Measurements from ENCODE around the gene UNC80. TPM values are rescaled to one million over a fixed set of nuclear protein-coding genes. Genes with fewer than 3 reads are reported as not detected.

Gene UNC80
- total and polyA plus RNA-seq, 2 experiments from 2014 or later = 0.03 to 0.12 TPM

DNA sequence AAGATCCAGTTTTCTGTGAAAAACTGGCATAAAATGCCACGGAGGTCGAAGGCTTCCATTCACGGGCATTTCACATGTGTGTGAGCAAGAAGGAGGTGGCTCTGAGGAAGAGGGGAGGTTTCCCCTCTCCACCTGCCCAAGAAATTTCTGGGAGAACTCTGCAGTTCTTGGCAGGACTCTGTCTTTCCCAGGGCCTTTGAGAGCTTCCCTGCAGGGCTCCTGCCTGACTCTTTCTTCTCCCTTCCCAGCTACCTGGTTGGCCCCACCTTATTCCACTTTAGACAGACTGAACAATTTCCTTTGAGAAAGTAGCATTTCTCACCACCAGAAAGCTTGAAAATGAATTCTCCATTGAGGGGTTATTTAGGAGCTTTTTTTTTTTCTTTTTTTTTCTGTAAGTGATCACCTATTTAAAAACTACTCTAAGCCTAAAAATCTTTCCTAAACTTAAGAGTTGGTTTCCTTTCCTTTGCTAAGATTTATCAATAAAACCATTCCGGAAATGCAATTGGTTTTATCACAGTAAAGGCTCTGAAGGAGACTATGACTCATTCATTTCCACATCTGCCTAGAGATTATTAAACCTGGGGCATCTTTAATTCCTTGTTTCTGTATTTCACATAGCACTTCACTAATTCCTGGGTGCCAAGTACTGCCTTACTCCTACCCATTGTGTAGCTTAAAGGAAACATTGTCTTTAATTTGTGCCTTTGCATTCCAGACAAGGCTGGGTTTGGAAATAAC is 59.3 kb downstream of the UNC80 start:
- Histone ChIP-seq H3K4me1 (ENCODE audit: insufficient read depth) (no peaks in the 10 kb centered on the region), H3K4me2 (no peak overlapping the region), H3K4me3 (no peak overlapping the region), H3K36me3 (replicated peaks; ENCODE audit: insufficient read depth, low read depth) (no peaks in the 10 kb centered on the region), H2AFZ (no peak overlapping the region), H3K27ac (no peak overlapping the region), H3K27me3 (no peaks in the 10 kb centered on the region), H3K9me2 (replicated peaks; ENCODE audit: insufficient read depth) (no peaks in the 10 kb centered on the region), H4K20me1 (ENCODE audit: insufficient read depth, poor library complexity, severe bottlenecking) (no peaks in the 10 kb centered on the region), H3K79me2 (no peaks in the 10 kb centered on the region), H3K9me3 (ENCODE audit: low read depth) (no peaks in the 10 kb centered on the region)
- no peak for DNase-seq (ENCODE audit: low spot score)
- TF ChIP-seq EZH2phosphoT487 (IDR thresholded peaks at IDR 0.05; ENCODE audit: low read depth, severe bottlenecking, unreplicated experiment) (no peak), EZH2 (IDR thresholded peaks at IDR 0.05; ENCODE audit: borderline replicate concordance) (no peak), CTCF (IDR thresholded peaks at IDR 0.05; ENCODE audit: poor library complexity) (no peak)
- 81% methylated on average over 4 of the region's 4 CpGs for WGBS (ENCODE audit: low lambda C conversion rate, missing lambda C conversion rate)

DNA sequence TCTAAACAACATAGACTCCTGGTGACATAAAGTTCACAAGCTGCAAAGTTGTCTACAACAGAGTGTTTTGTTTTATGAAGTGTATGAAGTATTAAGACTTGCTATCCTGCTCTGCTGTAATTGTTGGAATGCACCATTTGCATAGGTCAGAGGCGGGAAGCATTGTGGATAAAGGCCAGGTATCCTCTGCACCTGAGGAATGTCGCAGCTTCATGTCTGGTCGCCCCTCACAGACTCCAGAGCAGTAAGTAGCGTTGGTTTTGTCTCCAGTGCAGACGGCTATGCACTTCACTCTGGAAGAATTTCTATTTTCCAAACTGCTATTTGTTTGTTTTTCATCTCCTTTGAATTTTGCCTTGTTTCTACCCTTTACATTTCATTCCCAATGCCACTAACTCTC is 63.1 kb downstream of the UNC80 start:
- Histone ChIP-seq H3K9me2 (replicated peaks; ENCODE audit: insufficient read depth) (no peaks in the 10 kb centered on the region), H3K4me3 (no peak overlapping the region), H4K20me1 (ENCODE audit: insufficient read depth, poor library complexity, severe bottlenecking) (no peaks in the 10 kb centered on the region), H3K4me1 (ENCODE audit: insufficient read depth) (no peaks in the 10 kb centered on the region), H3K9me3 (ENCODE audit: low read depth) (no peaks in the 10 kb centered on the region), H3K4me2 (no peak overlapping the region), H3K36me3 (replicated peaks; ENCODE audit: insufficient read depth, low read depth) (no peaks in the 10 kb centered on the region), H3K27me3 (no peaks in the 10 kb centered on the region), H3K27ac (no peak overlapping the region), H2AFZ (no peak overlapping the region), H3K79me2 (no peaks in the 10 kb centered on the region)
- no peak for DNase-seq (ENCODE audit: low spot score)
- 57% methylated on average over 5 of the region's 5 CpGs for WGBS (ENCODE audit: low lambda C conversion rate, missing lambda C conversion rate)
- TF ChIP-seq EZH2phosphoT487 (IDR thresholded peaks at IDR 0.05; ENCODE audit: low read depth, severe bottlenecking, unreplicated experiment) (no peak), CTCF (IDR thresholded peaks at IDR 0.05; ENCODE audit: poor library complexity) (no peak), EZH2 (IDR thresholded peaks at IDR 0.05; ENCODE audit: borderline replicate concordance) (no peak)

- H3K4me2 ChIP-seq = no peak overlapping the region
- no peak overlapping the region for H2AFZ ChIP-seq
- no peaks in the 10 kb centered on the region for H3K79me2 ChIP-seq
- WGBS (ENCODE audit: low lambda C conversion rate, missing lambda C conversion rate) = 72% methylated on average over 3 of the region's 3 CpGs
- no peak for DNase-seq (ENCODE audit: low spot score)
- no peaks in the 10 kb centered on the region for H3K9me3 ChIP-seq (ENCODE audit: low read depth)
- no peak for TF ChIP-seq CTCF (IDR thresholded peaks at IDR 0.05; ENCODE audit: poor library complexity)
- no peak overlapping the region for H3K27ac ChIP-seq
- H4K20me1 ChIP-seq (ENCODE audit: insufficient read depth, poor library complexity, severe bottlenecking) = no peaks in the 10 kb centered on the region
- H3K27me3 ChIP-seq = no peaks in the 10 kb centered on the region
- no peaks in the 10 kb centered on the region for H3K4me1 ChIP-seq (ENCODE audit: insufficient read depth)
- no peak overlapping the region for H3K4me3 ChIP-seq
- H3K36me3 ChIP-seq (replicated peaks; ENCODE audit: insufficient read depth, low read depth) = no peaks in the 10 kb centered on the region
- H3K9me2 ChIP-seq (replicated peaks; ENCODE audit: insufficient read depth) = no peaks in the 10 kb centered on the region
Observed at GRCh38 chr2:209840434-209840833, 68.8 kb downstream of the UNC80 start.

Data from hepatocyte (in vitro differentiated cells).